Activated gamma-delta T cell treated with Interleukin-2 at 50 U/mL for 16 hours (primary cell): ENCODE measurements around the gene TRPM1.

Source experiments
- DNase-seq: peaks from one replicate; pipeline ENCODE4 v3.0.0-alpha.2; 2020

Gene TRPM1

DNA sequence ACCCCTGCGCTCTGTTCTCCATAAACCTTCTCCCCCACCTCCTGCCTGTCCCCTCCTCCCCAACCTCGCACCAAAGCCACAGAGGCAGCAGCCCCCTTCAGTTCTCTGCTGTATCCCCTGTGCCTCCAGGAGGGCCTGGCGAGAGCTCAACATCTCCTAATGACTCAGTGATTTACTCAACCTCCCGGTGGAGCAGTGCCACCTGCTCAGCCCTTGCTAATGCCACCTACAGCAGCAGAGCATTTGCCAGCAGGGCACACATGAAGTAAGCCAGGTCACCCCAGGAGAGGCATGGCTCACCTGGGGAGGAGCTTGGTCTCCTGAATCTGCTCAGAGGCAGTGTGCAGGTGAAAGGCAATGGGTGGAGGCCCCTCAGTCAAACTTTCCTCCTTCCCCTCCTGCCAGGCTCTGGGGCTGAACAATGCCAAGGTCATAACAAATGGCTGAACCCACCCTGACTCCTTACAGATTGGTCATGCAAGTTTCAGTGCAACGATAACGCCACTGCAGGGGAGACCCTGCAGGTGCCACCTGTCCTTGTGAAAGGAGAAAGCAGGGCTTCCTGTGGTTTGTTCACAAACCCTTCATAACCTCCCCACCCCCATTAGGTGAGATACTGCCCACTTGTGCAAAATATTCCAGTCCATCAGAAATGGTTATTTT is 19.8 kb downstream of the TRPM1 start:
- no peak for DNase-seq

DNA sequence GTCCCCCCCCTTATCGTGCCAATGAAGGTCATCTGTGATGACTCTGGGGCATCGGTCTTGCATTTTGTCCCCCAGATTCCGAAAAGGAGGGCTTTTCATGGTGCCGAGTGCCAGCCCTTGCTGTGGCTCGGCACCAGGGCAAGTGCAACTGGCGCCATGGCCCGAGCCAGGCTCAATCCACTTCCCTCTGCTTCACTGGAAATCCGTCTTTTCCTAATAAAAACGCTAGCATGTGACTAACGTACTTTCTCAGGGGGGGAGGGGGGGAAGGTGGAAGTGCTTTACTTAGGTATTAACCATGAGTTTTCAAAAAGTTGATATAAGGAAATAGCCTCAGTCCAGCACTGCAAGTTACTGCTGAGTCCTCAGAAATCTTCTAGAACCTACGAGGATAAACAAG is 20.5 kb downstream of the TRPM1 start:
- no peak for DNase-seq

- DNase-seq: no peak
These were observed 20.9 kb downstream of the TRPM1 start for GRCh38 chr15:31080591-31081014.

- DNase-seq: no peak
These were observed 22.0 kb downstream of the TRPM1 start for GRCh38 chr15:31079519-31079918.

- DNase-seq: no peak
These were observed 23.1 kb downstream of the TRPM1 start for GRCh38 chr15:31078471-31078870.

DNA sequence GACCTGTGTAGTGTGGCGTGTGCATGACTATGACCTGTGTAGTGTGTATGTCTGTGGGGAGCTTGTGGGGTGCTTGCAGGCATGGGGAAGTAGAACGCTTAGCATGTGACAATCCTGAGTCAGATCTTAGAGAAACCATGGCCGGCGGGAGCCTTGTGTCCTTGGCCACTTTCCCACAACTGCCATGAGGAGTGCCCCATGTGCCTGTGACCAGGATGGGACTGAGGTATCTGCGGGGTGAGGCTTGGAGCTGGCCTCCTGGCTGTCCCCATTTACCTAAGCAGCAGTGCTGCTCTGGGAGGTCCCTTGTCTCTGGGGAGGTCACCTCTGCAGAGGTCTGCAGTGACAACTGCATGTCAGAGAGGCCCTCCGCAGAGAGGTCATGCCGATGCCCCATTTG is 23.6 kb downstream of the TRPM1 start:
- DNase-seq: no peak

- no peak for DNase-seq
These were observed 24.3 kb downstream of the TRPM1 start for GRCh38 chr15:31077181-31077580.

DNA sequence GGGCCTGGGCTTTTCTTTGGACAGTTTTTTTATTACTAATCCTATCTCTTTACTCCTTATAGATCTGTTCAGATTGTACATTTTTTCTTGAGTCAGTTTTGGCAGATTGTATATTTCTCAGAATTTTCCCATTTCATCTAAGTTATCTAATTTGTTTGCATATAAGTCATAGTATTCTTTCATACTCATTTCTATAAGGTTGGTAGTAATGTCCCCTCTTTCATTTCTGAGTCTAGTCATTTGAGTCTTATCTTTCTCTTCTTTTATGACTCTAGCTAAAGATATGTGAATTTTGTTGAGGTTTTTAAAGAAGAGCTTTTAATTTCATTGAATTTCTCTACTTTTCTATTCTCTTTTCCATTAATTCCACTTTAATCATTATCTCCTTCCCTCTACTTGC is 27.2 kb downstream of the TRPM1 start:
- no peak for DNase-seq

GRCh38 chr15:31070867-31071266 is 30.7 kb downstream of the TRPM1 start:
- no peak for DNase-seq

- no peak for DNase-seq
These were observed 32.0 kb downstream of the TRPM1 start for GRCh38 chr15:31069360-31070000.

DNA sequence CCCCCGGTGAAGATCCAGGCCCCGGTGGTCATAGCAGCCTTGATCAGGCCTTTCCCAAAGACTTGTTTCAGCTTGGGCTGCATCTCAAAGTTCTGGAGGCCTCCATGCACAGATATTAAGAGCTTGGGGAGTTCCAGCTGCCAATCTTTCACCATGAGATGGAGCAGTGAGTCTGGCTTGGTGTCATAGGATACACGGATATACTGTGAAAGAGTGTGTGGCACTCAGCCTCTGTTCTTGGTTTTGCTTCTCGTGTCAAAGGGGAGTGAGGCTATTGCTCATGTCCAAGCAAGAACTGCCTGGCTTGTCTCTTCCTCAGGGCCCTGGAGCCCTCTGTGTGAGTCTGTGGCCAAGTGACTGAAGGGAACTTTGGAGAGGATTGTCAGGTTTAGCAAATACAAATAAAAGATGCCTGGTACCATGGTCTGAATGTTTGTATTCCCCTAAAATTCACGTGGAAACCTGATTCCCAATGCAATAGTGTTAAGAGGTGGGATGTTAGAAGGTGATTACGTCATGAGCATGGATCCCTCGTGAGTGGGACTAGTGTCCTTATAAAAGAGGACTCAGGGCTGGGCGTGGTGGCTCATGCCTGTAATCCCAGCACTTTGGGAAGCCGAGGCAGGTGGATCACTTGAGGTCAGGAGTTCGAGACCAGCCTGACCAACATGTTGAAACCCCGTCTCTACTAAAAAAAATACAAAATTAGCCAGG is 33.5 kb downstream of the TRPM1 start:
- DNase-seq: no peak

- no peak for DNase-seq
These were observed 35.7 kb downstream of the TRPM1 start for GRCh38 chr15:31065824-31066223.

DNA sequence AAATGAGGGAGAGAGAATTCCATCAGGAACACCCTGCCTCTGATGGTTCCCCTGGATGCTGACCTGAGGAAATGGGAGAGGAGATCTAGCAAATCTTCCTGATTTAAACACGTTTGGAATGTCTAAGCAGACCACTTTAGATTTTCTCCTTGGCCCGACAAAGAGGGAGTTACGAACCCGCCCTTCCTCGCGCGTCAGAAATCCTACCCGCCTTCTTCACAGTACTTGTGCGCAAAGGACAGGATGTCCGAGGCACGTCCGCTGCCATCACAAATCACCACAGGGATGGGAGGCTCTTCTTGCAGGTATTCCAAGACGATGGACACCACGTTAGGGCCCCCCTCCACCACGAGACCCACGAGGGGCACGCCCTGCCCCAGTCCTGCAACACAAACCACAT is 38.6 kb downstream of the TRPM1 start:
- no peak for DNase-seq

- no peak for DNase-seq
These were observed 39.1 kb downstream of the TRPM1 start for GRCh38 chr15:31062310-31062847.

- DNase-seq: no peak
These were observed 40.9 kb downstream of the TRPM1 start for GRCh38 chr15:31060429-31061140.

DNA sequence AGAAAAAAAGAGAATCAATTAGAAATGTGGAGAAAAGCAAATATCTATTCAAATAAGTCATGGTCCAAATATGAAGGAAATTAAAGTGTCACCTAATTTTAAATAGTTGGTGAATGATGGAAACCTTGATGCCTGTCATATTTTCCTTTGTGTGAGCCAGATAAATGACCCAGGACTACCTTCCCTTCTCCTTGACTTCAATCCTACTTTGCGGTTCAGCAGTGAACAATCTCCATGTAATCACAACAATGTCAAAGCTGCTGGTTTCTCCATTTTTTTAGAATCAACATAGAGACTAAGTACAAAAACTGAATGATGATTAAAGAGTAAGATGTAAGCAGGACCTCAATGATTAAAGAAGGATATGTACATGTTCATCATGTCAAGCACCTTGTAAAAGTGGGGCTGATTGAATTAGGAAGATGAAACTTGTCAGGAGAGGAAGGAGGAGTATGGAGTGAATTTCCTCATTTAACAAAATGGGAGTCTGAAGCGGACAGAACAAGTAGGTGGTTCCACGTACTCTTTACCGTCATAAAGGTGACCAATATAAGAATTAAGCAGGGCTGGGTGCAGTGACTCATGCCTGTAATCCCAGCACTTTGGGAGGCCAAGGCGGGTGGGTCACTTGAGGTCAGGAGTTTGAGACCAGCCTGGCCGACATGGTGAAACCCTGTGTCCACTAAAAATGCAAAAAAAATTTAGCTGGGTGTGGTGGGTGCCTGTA is 43.1 kb downstream of the TRPM1 start:
- DNase-seq: no peak

DNA sequence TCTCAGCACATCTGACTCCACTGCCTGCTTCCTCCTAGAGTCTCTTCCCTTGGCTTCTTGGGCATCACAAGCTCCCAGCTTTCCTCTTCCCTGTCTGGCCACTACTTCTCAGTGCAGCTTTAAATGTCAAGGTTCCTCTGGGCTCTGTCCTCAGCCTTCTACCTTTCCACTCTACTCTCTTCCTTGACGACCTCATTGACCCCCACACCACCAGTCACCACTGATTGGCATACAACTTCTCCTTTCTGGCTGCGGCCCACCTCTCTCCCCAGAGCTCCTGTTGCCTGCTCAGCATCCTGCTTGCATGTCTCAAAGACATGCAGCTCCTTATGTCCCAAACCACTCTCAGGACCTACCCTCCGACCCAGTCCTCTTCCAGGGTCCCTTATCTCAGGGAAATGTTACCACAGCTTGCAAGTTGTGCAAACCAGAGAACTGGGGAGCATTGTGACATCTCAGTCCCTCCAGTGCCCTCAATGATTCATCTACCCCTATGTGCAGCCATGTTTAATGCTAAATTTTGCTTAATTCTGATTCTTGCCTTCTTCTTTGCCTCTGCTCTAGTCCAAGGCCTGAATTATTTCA is 49.9 kb downstream of the TRPM1 start:
- DNase-seq: no peak

DNA sequence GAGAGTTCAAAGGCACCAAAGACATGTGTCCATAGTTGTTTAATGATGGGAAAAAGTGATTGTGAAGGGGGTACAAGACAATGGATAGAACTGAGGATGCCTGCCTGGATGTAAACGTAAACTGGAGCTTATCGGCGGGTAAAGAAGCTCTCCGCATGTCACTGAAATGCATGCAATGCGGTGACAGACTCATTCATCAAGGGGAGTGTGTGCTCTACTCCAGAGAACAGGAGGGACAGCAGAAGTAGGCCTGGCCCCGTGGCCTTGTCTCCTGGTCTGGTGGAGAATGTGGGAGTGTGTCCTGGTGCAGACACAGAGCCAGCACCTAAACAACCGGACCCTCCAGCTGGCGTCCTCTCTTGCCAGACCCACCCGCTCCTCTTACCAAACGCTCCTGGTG is 50.6 kb downstream of the TRPM1 start:
- DNase-seq: no peak

DNA sequence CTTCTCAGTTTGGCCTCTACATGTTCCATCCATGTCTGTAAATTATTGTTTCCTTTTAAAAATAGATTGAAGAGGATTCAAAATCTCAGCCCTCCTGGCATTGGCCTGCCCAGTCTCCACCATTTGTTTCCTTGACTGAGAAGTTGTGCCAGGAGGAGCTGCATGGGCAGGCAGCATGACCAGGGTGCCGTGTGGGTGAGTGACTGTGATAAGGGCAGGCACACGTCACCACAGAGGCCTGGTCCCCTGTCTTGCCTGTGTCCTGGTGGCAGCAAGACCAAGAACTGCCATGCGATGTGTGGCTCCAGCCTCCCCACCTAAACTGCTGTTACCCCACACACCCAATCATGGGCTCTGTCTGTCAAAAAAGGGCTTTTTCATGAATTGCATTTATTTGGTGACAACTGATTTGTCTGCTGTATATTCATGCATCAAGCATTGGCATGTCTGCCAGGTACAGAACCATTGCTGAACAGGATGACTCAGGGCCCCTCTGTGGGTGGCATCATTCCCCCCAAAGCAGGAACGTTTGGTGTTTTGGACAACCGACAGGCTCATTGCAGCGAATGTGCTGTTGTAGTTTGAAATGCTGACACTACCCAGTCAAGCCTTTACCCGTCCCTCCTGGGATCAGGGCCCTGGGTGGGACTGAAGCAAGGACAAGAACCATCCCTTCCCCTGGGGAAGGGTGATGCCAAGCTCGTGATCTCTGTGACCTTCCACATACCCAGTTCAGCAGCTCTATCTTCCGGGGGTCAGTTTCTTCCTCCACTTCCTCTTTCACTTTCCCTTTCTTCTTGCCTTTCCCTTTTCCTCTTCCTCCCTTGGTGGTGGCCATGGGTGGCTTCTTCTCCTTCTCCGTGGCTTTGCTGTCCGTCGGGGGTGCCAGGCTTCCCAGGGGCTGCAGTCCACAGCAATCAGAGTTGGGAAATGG is 51.6 kb downstream of the TRPM1 start:
- no peak for DNase-seq

GRCh38 chr15:31049111-31049510 is 52.4 kb downstream of the TRPM1 start:
- no peak for DNase-seq

GRCh38 chr15:31047437-31047836 is 54.1 kb downstream of the TRPM1 start:
- DNase-seq: no peak
